SKM-1 treated with dmso at 0.1 percent for 144 hours (cell line): ENCODE data around the gene MMP8.
"Not testable (repeated sequence)": the region's sequence is repeated elsewhere in the genome, so short reads cannot be mapped to it uniquely, and the experiment has no call there.

Experiments used
- DNase-seq: peaks from one replicate; lab custom pipeline; 2025; ENCODE audit not compliant: unreplicated experiment; lab: John Stamatoyannopoulos, UW

The MMP8 gene, protein sequence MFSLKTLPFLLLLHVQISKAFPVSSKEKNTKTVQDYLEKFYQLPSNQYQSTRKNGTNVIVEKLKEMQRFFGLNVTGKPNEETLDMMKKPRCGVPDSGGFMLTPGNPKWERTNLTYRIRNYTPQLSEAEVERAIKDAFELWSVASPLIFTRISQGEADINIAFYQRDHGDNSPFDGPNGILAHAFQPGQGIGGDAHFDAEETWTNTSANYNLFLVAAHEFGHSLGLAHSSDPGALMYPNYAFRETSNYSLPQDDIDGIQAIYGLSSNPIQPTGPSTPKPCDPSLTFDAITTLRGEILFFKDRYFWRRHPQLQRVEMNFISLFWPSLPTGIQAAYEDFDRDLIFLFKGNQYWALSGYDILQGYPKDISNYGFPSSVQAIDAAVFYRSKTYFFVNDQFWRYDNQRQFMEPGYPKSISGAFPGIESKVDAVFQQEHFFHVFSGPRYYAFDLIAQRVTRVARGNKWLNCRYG

DNA sequence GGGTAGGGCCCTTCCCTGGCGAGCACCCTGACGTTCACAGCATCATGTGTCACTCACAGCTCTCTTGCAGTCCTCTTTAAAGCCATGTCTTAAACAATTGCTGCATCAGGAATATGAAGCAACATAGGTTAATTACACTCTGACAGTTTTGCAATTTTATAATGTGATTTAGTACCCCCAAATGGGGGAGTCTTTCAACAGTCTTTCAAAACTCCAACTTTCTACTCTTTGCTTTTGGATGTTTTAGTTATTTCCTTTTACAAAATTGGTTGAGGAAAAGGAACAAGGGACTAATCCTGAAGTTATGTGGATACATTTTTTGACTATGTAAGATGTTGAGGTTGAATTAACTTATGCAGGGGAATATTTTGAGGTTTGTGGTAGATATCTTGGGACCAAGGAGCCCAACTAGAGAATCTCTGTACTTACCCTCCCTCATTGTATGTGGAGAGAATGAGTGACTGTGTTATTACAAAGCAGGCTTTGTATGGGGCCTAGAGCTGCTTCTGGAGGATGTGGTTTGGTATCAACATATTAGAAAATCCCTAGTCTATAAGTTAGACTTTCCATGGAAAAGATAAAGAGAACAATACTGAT lies at the start of gene MMP8:
Gene MMP8, minus strand, starts transcription at position 51 of the 597 bp plus-strand sequence. CDS start 99 bp downstream, outside the sequence.
- no peak for DNase-seq

DNA sequence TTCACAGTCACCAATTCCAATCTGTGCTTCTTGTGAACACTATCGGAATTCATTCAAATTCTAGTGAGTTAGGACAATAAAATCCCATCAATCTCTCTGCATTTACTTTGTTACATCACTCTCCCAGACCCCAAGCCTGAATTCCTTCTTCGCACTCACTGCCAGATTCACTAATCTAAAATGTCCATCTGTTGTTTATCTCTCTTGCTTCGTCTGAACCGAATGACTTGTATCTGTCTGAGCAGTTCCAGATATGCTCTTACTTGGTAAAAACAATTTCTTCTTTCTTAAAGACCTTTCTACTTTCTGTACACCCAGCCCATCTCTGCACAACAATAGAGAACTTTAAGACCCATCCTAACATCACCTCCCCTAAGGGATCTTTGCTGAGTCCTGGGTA lies 48.6 kb upstream of the MMP8 start:
- no peak for DNase-seq

DNA sequence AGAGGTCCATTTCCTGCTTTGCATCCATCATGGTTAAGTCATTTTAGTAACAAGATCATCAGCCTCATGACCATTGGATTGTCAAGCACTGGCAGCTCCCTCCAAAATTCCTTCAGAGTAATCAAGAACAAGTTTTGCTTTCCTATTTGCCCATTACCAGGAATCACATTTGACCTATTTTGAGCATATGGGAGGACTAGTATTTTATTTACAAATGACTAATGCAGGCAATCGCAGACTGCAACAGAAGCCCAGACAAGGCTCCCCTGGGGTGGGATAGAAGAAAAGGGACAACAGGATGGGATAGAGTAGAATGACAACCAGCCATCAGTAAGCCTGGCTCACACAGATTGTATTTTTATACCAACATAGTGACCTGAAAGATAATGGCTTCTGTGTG lies 46.6 kb upstream of the MMP8 start:
- no peak for DNase-seq

DNA sequence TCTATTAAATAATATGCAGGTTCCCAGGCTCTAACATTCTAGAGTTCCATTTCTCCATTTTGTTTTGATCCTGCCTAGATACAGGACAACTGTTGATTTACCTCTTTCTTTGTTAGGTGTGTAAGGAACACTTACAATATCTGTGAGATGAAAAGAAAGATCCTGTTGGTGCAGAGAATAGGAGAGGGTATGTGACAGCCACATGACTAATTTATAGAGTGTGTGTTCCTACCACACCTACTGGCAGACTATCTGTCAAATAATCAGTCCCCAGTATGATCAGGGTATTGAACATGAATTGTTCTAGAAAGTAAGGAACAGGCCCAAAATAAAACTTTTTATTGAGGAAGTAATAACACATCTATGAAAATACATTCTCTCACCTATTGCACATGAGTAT lies 45.4 kb upstream of the MMP8 start:
- no peak for DNase-seq

DNA sequence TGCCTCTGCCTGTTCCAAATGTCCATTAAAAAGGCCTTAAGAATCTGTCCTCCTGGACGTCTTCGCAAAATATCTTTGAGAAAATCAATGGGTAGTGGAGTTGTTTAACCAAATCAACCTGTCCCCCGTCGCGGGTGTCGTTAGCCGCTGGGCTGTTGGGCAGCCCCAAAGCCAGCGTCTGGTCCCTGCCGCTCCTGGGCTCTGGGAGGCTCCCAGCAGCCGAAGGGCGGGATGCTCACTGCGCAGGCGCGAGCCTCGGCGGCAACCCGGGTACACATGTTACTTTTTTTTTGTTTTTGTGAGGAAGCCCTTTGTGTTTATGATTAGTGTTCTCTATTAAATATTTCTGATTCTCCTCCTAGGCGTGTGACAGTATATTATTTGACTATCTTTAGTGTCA lies 43.0 kb upstream of the MMP8 start:
- no peak for DNase-seq

DNA sequence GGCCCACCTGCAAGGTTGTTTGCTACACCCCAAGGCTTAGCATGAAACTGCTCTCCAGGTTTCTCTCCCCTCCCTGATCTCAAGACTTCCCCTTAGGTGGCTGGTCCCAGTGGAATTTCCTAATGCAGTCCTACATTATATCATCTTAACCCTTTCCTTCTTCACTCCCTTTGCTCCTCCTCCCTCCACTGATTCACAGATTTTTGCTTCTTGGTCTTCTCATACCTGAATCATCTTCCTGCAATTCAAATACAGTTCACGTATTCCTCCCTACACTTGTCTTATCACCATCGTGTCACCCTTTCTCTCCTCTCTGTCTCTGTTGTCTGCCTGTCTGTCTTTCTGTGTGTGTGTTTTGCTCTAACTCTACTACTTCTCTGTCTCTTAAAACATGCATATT lies 38.7 kb upstream of the MMP8 start:
- no peak for DNase-seq

DNA sequence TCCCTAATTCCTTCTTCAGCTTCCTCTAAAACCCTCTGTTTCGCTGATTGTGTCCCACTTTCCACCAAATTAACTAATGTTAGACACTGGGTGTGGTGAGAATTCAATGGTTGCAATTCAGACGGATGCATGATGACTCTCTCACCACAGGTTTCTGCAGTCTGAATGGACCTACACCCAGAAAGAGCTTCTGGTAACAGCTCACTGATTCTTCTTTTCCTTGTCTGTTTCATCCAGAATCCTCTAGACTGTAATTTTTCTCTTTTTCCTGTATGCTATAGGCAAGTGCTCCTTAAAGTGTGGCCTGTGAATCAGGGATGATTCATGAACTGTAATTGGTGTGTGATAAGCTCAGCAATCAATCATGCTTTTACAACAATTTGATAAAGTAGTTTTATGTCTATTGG lies 37.6 kb upstream of the MMP8 start:
- DNase-seq = no peak

DNA sequence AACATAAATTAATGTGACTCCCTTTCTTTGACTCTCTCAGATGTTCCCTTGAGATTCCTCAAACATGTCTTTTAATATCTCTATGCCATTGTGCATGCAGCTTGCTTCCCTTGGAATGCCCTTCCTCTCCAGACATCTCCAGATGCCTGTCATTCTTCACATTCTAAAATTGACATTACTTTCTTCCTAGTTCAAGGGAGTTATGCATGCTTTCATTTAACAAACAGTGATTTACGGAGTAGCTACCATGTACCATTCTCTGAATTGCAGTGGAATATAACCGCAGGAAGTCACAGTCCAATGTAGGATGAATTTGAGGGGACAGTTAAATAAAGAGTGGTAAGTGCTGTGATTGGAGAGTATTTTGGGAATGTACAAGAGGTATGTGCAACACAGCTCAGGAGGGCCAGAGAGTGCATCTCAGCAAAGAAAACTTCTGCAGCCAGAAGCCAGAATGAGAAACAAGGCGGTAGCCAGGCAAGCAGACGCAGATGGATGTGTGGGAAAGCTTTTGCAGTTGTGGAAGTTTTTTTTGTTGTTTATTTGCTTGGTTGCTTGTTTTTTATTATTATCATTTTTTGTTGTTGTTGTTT lies 37.0 kb upstream of the MMP8 start:
- DNase-seq = no peak

DNA sequence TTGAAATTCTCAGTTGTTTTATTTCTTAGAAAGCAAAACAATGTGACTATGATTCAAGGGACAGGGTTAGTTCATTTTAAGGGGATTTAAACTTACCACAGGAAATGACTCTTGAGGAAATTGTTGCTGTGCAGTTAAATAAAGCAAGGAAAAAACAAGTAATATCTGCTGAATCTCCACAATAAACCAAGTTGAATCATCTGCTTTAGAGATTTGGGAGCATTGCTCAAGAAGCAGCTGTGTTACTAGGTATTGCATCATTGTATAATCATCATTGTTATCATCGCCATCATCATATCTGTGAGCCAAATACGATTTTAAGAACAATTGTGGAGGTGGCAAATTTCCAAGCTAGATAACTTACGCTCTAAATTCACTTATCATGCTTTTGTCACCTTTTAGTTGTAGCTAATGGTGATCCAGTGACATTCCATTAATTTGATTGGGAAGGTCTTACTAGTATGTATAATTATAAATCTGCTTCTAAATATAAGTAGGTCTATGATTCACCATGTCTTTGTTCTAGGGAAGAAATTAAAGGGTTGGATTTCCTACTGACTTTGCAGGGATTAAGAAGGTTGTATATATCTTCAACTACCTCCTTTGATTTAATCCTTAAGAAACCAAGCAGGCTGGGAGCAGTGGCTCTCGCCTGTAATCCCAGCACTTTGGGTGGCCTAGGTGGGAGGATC lies 35.7 kb upstream of the MMP8 start:
- DNase-seq = no peak

DNA sequence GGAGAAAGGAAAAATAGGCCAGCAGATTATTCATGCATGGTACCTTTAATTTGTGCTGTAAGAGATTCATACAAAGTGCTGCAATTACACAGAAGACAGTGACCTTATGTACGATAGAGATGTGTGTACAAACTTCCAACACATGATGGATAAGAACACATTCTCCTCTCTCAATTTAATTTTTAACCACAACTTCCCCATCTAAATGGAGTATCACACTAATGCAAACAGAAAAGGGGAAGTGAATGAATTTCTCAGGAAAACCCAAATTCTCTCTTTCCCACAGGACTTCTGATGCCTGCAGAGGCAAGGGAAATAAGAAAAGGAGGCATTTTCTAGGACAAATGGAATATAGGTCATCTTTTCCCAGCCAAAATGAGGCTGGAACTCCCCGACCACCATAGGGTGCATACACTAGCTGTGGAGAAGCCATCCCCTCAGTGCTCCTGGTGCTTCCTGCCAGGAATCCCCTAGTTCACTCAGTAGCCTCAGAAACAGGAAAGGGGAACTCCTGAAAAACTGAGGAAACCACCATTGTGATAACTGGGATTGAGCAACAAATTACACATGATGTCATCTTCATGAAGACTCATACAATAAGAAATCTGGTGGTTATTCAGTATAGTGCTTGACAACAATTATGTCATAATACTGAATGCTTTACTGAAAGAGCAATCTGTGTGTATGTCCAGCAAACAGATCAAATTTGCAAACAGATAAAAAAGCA lies 33.2 kb upstream of the MMP8 start:
- peak; percentile 28 for DNase-seq

DNA sequence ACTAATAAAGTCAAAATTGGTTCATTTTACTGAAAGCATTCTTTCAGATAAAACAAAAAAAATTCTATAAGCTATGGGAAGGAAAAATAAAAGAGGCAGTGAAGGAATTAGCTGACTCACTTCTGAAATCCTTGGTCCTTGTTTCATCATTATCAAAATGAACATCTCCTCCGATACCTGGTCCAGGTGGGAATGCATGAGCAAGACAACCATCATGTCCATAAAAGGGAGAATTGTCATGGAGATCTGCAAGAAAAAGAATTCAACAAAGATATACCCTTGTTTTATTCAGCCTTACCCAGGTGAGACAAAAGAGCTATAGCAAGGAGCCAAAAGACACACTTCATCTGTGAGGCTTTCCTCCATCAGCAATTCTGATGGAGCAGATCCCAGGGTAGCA lies 28.5 kb upstream of the MMP8 start:
- DNase-seq = no peak

DNA sequence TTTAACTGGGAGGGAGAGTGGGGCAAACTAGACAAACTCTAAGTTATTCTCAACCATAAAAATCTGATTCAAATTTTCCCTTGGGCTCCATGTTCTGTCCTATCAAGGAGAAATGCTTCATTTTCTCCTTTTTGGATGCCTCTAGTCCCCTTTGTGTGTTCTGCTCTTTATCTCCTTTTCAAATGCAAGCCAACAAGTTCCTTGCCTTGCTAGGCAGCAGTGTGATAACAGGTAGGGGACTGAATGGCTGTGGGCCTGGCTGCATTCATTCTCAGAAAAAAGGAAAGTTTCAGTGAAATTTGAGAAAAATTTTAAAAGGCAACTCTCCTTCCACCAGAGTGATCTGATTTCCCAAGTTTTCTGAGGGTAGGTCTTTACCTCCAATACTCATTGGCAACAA lies 26.9 kb upstream of the MMP8 start:
- no peak for DNase-seq

DNA sequence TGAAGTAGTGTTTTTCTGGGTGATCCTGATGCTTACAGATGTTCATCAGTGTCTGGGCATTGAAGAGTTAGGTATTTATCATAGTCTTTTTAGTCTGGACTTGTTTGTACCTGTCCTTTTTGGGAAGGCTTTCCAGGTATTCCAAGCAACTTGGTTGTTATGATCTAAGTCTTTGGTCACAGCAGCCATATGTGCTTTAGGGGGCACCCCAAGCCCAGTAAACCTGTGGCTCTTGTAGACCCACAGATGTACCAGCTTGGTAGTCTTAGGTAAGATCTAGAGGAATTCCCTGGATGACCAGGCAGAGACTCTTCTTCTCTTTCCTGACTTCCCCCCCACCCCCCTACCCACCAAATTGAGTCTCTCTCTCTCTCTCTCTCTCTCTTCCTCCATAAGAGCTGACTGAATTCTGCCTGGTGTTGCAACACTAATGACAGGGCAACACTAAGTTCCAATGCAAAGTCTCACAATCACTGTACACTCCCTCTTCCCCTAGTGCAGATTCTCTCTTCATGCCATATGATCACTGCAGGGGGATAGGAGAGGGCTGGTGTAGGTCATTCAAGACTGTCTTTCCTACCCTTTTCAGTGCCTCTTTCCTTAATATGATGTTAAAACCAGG lies 24.5 kb upstream of the MMP8 start:
- no peak for DNase-seq

DNA sequence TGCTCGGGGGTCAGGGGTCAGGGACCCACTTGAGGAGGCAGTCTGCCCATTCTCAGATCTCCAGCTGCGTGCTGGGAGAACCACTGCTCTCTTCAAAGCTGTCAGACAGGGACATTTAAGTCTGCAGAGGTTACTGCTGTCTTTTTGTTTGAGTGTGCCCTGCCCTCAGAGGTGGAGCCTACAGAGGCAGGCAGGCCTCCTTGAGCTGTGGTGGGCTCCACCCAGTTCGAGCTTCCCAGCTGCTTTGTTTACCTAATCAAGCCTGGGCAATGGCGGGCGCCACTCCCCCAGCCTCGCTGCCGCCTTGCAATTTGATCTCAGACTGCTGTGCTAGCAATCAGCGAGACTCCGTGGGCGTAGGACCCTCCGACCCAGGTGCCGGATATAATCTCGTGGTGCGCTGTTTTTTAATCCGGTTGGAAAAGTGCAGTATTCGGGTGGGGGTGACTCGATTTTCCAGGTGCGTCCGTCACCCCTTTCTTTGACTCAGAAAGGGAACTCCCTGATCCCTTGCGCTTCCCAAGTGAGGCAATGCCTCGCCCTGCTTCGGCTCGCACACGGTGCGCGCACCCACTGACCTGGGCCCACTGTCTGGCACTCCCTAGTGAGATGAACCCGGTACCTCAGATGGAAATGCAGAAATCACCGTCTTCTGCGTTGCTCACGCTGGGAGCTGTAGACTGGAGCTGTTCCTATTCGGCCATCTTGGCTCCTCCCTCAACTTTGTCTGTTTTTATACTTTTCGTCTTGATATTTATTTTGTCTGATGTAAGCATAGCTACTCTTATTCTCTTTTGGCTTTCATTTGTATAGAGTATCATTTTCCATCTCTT lies 22.2 kb upstream of the MMP8 start:
- not testable (repeated sequence) for DNase-seq

DNA sequence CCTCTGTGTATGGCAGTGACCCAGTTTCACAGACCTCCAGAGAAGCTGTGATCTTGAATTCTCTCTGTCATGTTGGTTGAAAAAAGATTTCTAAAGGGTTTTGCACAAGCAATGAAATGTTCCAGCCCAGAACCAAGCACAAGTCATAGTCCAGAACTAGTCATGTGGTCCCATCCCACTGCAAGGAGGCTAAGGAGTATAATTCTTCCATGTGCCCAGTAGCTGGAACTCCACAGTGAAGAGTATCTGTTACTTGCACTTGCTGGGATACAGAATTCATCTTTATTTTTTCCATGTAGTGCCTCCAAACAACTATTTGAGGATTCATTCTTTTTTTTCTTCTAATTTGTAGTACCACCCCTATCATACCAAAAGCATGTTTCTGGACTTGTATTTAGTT lies 9.9 kb upstream of the MMP8 start:
- DNase-seq = no peak

DNA sequence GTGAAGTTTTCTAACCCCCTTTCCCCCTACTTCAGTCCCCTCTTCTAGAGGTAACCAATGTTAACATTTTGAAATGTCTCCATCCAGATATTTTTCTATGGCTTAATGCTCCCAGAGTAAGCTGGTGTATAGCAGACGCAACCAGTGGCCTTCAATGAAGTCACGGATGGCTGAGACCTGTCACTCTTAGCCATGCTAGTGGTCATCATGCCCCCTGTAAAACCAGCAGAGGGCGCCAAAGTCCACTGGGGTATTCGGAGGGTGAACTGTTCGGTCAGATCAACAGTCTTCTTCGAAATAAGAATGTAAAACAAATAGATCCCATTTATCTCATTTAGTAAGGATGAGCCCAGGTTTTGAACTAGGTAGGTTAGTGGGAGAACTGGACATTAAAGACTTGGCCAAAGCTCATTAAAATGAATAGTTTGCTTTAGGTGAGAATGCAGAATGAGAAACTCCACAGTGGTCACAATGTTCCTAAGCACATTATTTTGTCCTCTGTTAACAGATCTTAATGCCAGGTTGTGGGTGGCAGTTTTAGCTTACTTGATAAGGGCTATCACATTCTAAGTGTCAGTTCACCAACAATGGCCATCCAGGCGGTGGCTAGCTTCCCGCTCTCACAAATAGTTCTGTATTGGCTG lies 8.6 kb upstream of the MMP8 start:
- peak; percentile 27 for DNase-seq

DNA sequence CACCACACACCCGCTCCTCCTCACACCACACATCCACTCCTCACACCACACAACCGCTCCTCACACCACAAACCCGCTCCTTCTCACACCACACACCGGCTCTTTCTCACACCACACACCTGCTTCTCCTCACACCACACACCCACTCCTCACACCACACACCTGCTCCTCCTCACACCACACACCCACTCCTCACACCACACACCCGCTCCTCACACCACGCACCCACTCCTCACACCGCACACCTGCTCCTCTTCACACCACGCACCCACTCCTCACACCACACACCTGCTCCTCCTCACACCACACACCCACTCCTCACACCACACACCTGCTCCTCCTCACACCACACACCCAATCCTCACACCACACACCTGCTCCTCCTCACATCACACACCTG lies 6.2 kb upstream of the MMP8 start:
- not testable (repeated sequence) for DNase-seq

DNA sequence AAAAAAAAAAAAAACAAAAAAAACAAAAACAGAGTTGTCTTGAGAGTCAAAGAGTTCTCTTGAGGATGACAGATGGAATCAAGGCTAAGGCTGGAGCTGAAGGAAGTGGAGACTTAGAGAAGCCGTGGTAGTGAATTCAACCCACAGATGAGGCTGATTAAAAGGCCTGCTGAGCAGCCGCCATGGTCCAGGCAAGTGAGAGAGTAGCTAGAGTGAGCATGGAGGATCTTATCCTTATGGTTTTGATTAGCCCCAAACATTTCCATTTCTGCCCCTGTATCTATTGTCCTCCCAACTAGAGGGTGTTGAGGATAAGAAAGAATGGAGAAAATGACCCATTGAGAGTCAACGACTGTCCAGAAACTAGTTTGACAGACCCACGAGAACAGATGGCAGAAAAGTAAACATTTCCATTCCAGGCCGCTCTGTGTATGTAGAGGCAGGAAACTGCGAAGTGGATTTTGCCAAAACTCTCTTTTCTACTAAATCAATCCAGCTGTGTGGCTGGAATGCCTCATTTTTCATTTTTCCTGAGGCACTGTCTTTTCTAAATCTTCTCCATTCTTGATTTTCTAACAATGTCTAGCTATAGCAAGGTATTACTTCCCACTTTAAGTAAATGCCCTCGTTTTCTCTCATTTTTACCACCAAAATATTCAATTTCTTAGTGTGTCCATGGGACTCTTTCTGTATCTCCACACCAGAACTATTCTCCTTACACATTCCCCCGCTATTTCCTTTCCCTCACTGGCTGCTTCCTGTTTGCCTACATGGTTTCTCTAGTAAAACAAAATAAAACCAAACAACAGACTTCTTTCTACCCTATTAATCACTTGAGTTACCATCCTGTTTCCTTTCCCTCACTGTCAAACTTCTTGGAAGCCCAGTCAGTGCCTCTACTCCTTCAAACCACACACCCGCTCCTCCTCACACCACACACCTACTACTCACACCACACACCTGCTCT lies 5.4 kb upstream of the MMP8 start:
- DNase-seq = no peak
